Thyroid gland (tissue), 4 donors: ENCODE results near the gene NCAPD2. TPM values are rescaled to one million over a fixed set of nuclear protein-coding genes. Genes with fewer than 3 reads are reported as not detected.
A peak's percentile ranks its signal among the peaks of the same experiment; 100 is the strongest.
"Not testable (repeated sequence)": the region's sequence is repeated elsewhere in the genome, so short reads cannot be mapped to it uniquely, and the experiment has no call there.

ENCODE experiments used
- DNase-seq, 2 donors: peaks; one replicate each; pipeline ENCODE4 v3.0.0-alpha.2; 2019
- H3K27ac ChIP-seq, 3 donors: fragments of 200-600 bp; sonication (generic); 1 replicate in 2 of 3; 2 replicates in 1 of 3; pipeline ENCODE4 v1.5.1; 2016 to 2019; ENCODE audit warnings: mild to moderate bottlenecking in 1 of 3, moderate library complexity in 1 of 3
- H3K27me3 ChIP-seq: fragments of 200-600 bp; sonication (generic); one replicate; pipeline ENCODE4 v1.5.1; 2019
- H3K36me3 ChIP-seq, 2 donors: fragments of 200-600 bp; sonication (generic); one replicate each; pipeline ENCODE4 v1.5.1; 2016 to 2019
- H3K4me1 ChIP-seq, 2 donors: fragments of 200-600 bp; sonication (generic); one replicate each; pipeline ENCODE4 v1.5.1; 2017 to 2019
- H3K4me3 ChIP-seq, 3 donors: fragments of 200-600 bp; sonication (generic); replicated peaks in 1 of 3; 1 replicate in 2 of 3; 2 replicates in 1 of 3; pipeline ENCODE4 v1.5.1; 2016; ENCODE audit warnings: mild to moderate bottlenecking in 1 of 3
- H3K9me3 ChIP-seq: fragments of 200-600 bp; sonication (generic); one replicate; pipeline ENCODE4 v1.5.1; 2017
- CTCF ChIP-seq, 6 experiments: fragments of 200-600 bp in 3 of 6; fragments of 450-650 bp in 3 of 6; sonication (generic) in 3 of 6; IDR thresholded peaks; one replicate each; pipeline ENCODE4 v1.5.1; 2016 to 2019; ENCODE audit warnings: antibody characterized with exemption in 6 of 6, mild to moderate bottlenecking in 2 of 6, inconsistent platforms in 1 of 6, moderate library complexity in 1 of 6
- POLR2A ChIP-seq, 2 donors: fragments of 450-650 bp; IDR thresholded peaks; one replicate each; pipeline ENCODE4 v1.6.1; 2017; ENCODE audit warnings: antibody characterized with exemption in 2 of 2, mild to moderate bottlenecking in 2 of 2, moderate library complexity in 1 of 2
- WGBS, 2 donors: methylation state at CpG; one replicate each; pipeline ENCODE4 v1.1.5; 2017; 5-methylcytosine and 5-hydroxymethylcytosine counted together
- intact Hi-C: fragments of 100-400 bp; cut with DNase I; formaldehyde crosslinking; loops from one replicate; pipeline ENCODE4 v1.15.1; 2023
- total RNA-seq, 4 donors: library from RNA; depleted of rRNA; stranded (reverse); fragments of >200 nt; gene quantifications; one replicate each; pipeline ENCODE4 v1.2.3, GENCODE V29; 2016

NCAPD2 gene
- total RNA-seq, 4 donors from 2014 or later = 22.4 to 31.8 (median 28.6) TPM

DNA sequence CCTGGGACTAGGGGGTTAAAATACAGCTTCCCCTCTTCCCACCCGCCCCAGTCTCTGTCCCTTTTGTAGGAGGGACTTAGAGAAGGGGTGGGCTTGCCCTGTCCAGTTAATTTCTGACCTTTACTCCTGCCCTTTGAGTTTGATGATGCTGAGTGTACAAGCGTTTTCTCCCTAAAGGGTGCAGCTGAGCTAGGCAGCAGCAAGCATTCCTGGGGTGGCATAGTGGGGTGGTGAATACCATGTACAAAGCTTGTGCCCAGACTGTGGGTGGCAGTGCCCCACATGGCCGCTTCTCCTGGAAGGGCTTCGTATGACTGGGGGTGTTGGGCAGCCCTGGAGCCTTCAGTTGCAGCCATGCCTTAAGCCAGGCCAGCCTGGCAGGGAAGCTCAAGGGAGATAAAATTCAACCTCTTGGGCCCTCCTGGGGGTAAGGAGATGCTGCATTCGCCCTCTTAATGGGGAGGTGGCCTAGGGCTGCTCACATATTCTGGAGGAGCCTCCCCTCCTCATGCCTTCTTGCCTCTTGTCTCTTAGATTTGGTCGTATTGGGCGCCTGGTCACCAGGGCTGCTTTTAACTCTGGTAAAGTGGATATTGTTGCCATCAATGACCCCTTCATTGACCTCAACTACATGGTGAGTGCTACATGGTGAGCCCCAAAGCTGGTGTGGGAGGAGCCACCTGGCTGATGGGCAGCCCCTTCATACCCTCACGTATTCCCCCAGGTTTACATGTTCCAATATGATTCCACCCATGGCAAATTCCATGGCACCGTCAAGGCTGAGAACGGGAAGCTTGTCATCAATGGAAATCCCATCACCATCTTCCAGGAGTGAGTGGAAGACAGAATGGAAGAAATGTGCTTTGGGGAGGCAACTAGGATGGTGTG is 42.3 kb downstream of the NCAPD2 start:
- H3K36me3 ChIP-seq = peaks cover 24 to 30% of the 10 kb centered on the region in 2 donors
- no peaks in the 10 kb centered on the region for H3K9me3 ChIP-seq
- H3K4me3 ChIP-seq = peak overlapping the region; percentile 66 to 90 (median 87)
- peak overlapping the region; percentile 85 to 93 (median 90) for H3K27ac ChIP-seq
- H3K27me3 ChIP-seq = no peaks in the 10 kb centered on the region
- H3K4me1 ChIP-seq = peaks cover 42 to 54% of the 10 kb centered on the region in 2 donors
- no peak for TF ChIP-seq CTCF (IDR thresholded peaks at IDR 0.05)
- TF ChIP-seq POLR2A (IDR thresholded peaks at IDR 0.05) = no peak
- 60 to 77% methylated on average over 10 of the region's 10 CpGs for WGBS, 2 donors
- DNase-seq = no peak
- intact Hi-C loops = loop anchor here (2.0 to 10.0 kb wide), 5 partner anchors 43 to 311 kb away; partner anchors contain the start of gene MRPL51

GRCh38 chr12:6536894-6537579 is 43.1 kb downstream of the NCAPD2 start:
- peak overlapping the region in 1 of 3 donors; percentile 60 for H3K27ac ChIP-seq
- WGBS, 2 donors = 71 to 83% methylated on average over 17 to 19 of the region's 19 CpGs
- no peak overlapping the region for H3K4me3 ChIP-seq
- intact Hi-C loops = loop anchor here (2.0 to 10.0 kb wide), 5 partner anchors 44 to 312 kb away; partner anchors contain the start of gene MRPL51
- peaks cover 39 to 53% of the 10 kb centered on the region in 2 donors for H3K4me1 ChIP-seq
- TF ChIP-seq CTCF (IDR thresholded peaks at IDR 0.05) = no peak
- no peak for TF ChIP-seq POLR2A (IDR thresholded peaks at IDR 0.05)
- peaks cover 24 to 30% of the 10 kb centered on the region in 2 donors for H3K36me3 ChIP-seq
- no peak for DNase-seq
- no peaks in the 10 kb centered on the region for H3K9me3 ChIP-seq
- no peaks in the 10 kb centered on the region for H3K27me3 ChIP-seq

DNA sequence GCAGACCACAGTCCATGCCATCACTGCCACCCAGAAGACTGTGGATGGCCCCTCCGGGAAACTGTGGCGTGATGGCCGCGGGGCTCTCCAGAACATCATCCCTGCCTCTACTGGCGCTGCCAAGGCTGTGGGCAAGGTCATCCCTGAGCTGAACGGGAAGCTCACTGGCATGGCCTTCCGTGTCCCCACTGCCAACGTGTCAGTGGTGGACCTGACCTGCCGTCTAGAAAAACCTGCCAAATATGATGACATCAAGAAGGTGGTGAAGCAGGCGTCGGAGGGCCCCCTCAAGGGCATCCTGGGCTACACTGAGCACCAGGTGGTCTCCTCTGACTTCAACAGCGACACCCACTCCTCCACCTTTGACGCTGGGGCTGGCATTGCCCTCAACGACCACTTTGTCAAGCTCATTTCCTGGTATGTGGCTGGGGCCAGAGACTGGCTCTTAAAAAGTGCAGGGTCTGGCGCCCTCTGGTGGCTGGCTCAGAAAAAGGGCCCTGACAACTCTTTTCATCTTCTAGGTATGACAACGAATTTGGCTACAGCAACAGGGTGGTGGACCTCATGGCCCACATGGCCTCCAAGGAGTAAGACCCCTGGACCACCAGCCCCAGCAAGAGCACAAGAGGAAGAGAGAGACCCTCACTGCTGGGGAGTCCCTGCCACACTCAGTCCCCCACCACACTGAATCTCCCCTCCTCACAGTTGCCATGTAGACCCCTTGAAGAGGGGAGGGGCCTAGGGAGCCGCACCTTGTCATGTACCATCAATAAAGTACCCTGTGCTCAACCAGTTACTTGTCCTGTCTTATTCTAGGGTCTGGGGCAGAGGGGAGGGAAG is 43.9 kb downstream of the NCAPD2 start:
- Histone ChIP-seq H3K4me1 (peaks cover 31 to 46% of the 10 kb centered on the region in 2 donors), H3K36me3 (peaks cover 24 to 30% of the 10 kb centered on the region in 2 donors), H3K27ac (peak overlapping the region in 2 of 3 donors; percentile 57 to 60)
- not testable (repeated sequence) for H3K27me3 ChIP-seq, H3K9me3 ChIP-seq, H3K4me3 ChIP-seq
- DNase-seq = peak; percentile 80 to 87
- peak; percentile 72 to 85 (median 80) for TF ChIP-seq CTCF (IDR thresholded peaks at IDR 0.05)
- WGBS, 2 donors = 37 to 48% methylated on average over 10 to 15 of the region's 17 CpGs
- intact Hi-C loops = loop anchor here (2.0 to 10.0 kb wide), 5 partner anchors 45 to 313 kb away; partner anchors contain the start of gene MRPL51

DNA sequence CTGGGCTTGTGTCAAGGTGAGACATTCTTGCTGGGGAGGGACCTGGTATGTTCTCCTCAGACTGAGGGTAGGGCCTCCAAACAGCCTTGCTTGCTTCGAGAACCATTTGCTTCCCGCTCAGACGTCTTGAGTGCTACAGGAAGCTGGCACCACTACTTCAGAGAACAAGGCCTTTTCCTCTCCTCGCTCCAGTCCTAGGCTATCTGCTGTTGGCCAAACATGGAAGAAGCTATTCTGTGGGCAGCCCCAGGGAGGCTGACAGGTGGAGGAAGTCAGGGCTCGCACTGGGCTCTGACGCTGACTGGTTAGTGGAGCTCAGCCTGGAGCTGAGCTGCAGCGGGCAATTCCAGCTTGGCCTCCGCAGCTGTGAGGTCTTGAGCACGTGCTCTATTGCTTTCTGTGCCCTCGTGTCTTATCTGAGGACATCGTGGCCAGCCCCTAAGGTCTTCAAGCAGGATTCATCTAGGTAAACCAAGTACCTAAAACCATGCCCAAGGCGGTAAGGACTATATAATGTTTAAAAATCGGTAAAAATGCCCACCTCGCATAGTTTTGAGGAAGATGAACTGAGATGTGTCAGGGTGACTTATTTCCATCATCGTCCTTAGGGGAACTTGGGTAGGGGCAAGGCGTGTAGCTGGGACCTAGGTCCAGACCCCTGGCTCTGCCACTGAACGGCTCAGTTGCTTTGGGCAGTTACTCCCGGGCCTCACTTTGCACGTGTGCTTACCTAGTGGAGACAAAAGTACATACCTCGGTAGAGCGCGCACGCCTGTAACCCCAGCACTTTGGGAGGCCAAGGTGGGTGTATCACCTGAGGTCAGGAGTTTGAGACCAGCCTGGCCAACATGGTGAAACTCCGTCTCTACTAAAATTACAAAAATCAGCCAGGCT is 44.8 kb downstream of the NCAPD2 start:
- no peak overlapping the region for H3K4me3 ChIP-seq
- H3K36me3 ChIP-seq = peaks cover 24 to 30% of the 10 kb centered on the region in 2 donors
- WGBS, 2 donors = 81 to 86% methylated on average over 23 of the region's 24 CpGs
- no peak overlapping the region for H3K27ac ChIP-seq
- DNase-seq = no peak
- peaks cover 26 to 41% of the 10 kb centered on the region in 2 donors for H3K4me1 ChIP-seq
- no peaks in the 10 kb centered on the region for H3K27me3 ChIP-seq
- TF ChIP-seq CTCF (IDR thresholded peaks at IDR 0.05) (no peak), POLR2A (IDR thresholded peaks at IDR 0.05) (no peak)
- no peaks in the 10 kb centered on the region for H3K9me3 ChIP-seq
- intact Hi-C loops = loop anchor here (5.0 to 10.0 kb wide), 3 partner anchors 71 to 314 kb away; no protein-coding TSS in a partner anchor
